Measurements from ENCODE around the gene CENATAC. TPM values are rescaled to one million over a fixed set of nuclear protein-coding genes. Genes with fewer than 3 reads are reported as not detected.

The CENATAC gene
- total and polyA plus RNA-seq, 2 donors (not counting 1 experiment from before 2014, with no cell fraction given): 50.1 to 122 TPM

GRCh38 chr11:119065369-119065768 lies 67.4 kb downstream of the CENATAC start:
- no peak overlapping the region for H3K4me2 ChIP-seq (replicated peaks; ENCODE audit: low read depth, low read length, poor library complexity, severe bottlenecking)
- no peak overlapping the region for H2AFZ ChIP-seq (ENCODE audit: insufficient read depth, low read depth, low read length, poor library complexity, severe bottlenecking)
- DNase-seq (peak; percentile 55), ATAC-seq (ENCODE audit: low read depth) (no peak)
- Mint-ChIP-seq H3K27me3 (no peaks in the 10 kb centered on the region), H3K9me3 (ENCODE audit: insufficient read depth) (no peaks in the 10 kb centered on the region), H3K4me1 (peaks cover 38% of the 10 kb centered on the region), H3K27ac (peak overlapping the region; percentile 73), H3K4me3 (peak overlapping the region; percentile 30)
- intact Hi-C loops (cut with micrococcal nuclease): no loop called here
- peaks cover 15 to 28% of the 10 kb centered on the region in 2 donors for H3K4me1 ChIP-seq (ENCODE audit: control insufficient read depth in 2 of 2, insufficient read depth in 2 of 2, low read length in 2 of 2)
- H3K4me3 ChIP-seq (ENCODE audit: control extremely low read depth in 1 of 5, extremely low read depth in 1 of 5, insufficient read depth in 1 of 5, low read depth in 2 of 5, low read length in 4 of 5): no peak overlapping the region
- H3K9ac ChIP-seq (ENCODE audit: low read length): no peak overlapping the region
- no peak overlapping the region for H3K27ac ChIP-seq (ENCODE audit: low read length in 2 of 2)
- 84% methylated on average over 4 of the region's 4 CpGs for WGBS (ENCODE audit: insufficient coverage)
- ChIA-PET CTCF (interaction anchor here (1.8 kb wide), 1 partner anchor 131 kb away, joined by 7 read pairs; no protein-coding TSS in a partner anchor), POLR2A (no interaction called here)
- H3K27me3 ChIP-seq (replicated peaks in 1 of 4; ENCODE audit: control extremely low read depth in 1 of 4, control insufficient read depth in 3 of 4, insufficient read depth in 4 of 4, low read length in 3 of 4): no peaks in the 10 kb centered on the region
- H3K36me3 ChIP-seq (replicated peaks in 1 of 2; ENCODE audit: control extremely low read depth in 1 of 2, control insufficient read depth in 1 of 2, extremely low read depth in 1 of 2, insufficient read depth in 2 of 2, low read length in 1 of 2): peaks cover 5 to 11% of the 10 kb centered on the region in 2 experiments
- no peaks in the 10 kb centered on the region for H4K20me1 ChIP-seq (ENCODE audit: control insufficient read depth, insufficient read depth, low read length, poor library complexity, severe bottlenecking)
- H3K9me3 ChIP-seq (ENCODE audit: control extremely low read depth in 1 of 3, control insufficient read depth in 2 of 3, insufficient read depth in 1 of 3, low read length in 2 of 3): no peaks in the 10 kb centered on the region
- peaks cover 87% of the 10 kb centered on the region for H3K79me2 ChIP-seq (ENCODE audit: control insufficient read depth, insufficient read depth, low read length)
- TF ChIP-seq CTCF (IDR thresholded peaks at IDR 0.05) (peak; percentile 46), EZH2 (IDR thresholded peaks at IDR 0.05; ENCODE audit: borderline replicate concordance, insufficient read depth, low read depth, low read length, poor library complexity, severe bottlenecking) (no peak)

Small RNA genes lying within 50 kb of the gene (small RNA-seq; reads per million reads assigned to genes)
- gene AP003392.2 (ENCODE audit: insufficient read length, low read depth, low replicate concordance): not detected
- not detected for gene RF00017 (ENCODE audit: insufficient read length, low read depth, low replicate concordance)
- not detected for gene RF00019 (ENCODE audit: insufficient read length, low read depth, low replicate concordance)

Other genes with a start within 250 kb of the CENATAC start
- 255 and 256 TPM in 2 replicates for gene DDX6, start 207.0 kb upstream of the CENATAC start, total RNA-seq
- 36.7 and 81.0 TPM in 2 replicates for gene DDX6, start 207.0 kb upstream of the CENATAC start, polyA plus RNA-seq
- 108 and 111 TPM in 2 replicates for gene CXCR5, start 114.2 kb upstream of the CENATAC start, total RNA-seq
- 125 and 163 TPM in 2 replicates for gene CXCR5, start 114.2 kb upstream of the CENATAC start, polyA plus RNA-seq
- gene BCL9L, start 72.2 kb upstream of the CENATAC start, total RNA-seq: 40.8 and 44.0 TPM in 2 replicates
- gene BCL9L, start 72.2 kb upstream of the CENATAC start, polyA plus RNA-seq: 12.6 and 15.1 TPM in 2 replicates
- gene UPK2, start 41.8 kb upstream of the CENATAC start, total RNA-seq: not detected in 2 replicates
- gene UPK2, start 41.8 kb upstream of the CENATAC start, polyA plus RNA-seq: 0.40 and 0.43 TPM in 2 replicates
- not detected in 2 replicates for gene FOXR1, start 26.4 kb upstream of the CENATAC start, total RNA-seq
- gene FOXR1, start 26.4 kb upstream of the CENATAC start, polyA plus RNA-seq: not detected in 2 replicates
- 1,713 and 1,823 TPM in 2 replicates for gene RPS25, start 20.2 kb downstream of the CENATAC start, total RNA-seq
- 1,827 and 2,003 TPM in 2 replicates for gene RPS25, start 20.2 kb downstream of the CENATAC start, polyA plus RNA-seq
- 61.5 and 64.5 TPM in 2 replicates for gene TRAPPC4, start 20.6 kb downstream of the CENATAC start, total RNA-seq
- 61.4 and 83.5 TPM in 2 replicates for gene TRAPPC4, start 20.6 kb downstream of the CENATAC start, polyA plus RNA-seq
- gene SLC37A4, start 32.7 kb downstream of the CENATAC start, total RNA-seq: 13.2 and 14.3 TPM in 2 replicates
- 23.5 and 26.3 TPM in 2 replicates for gene SLC37A4, start 32.7 kb downstream of the CENATAC start, polyA plus RNA-seq
- 46.2 and 48.7 TPM in 2 replicates for gene HYOU1, start 59.1 kb downstream of the CENATAC start, total RNA-seq
- gene HYOU1, start 59.1 kb downstream of the CENATAC start, polyA plus RNA-seq: 38.5 and 64.4 TPM in 2 replicates
- gene VPS11, start 69.7 kb downstream of the CENATAC start, total RNA-seq: 64.7 and 71.1 TPM in 2 replicates
- 31.6 and 35.7 TPM in 2 replicates for gene VPS11, start 69.7 kb downstream of the CENATAC start, polyA plus RNA-seq
- 7.6 and 9.2 TPM in 2 replicates for gene HMBS, start 86.7 kb downstream of the CENATAC start, total RNA-seq
- gene HMBS, start 86.7 kb downstream of the CENATAC start, polyA plus RNA-seq: 17.7 and 18.2 TPM in 2 replicates
- 34.5 and 38.3 TPM in 2 replicates for gene DPAGT1, start 103.7 kb downstream of the CENATAC start, total RNA-seq
- gene DPAGT1, start 103.7 kb downstream of the CENATAC start, polyA plus RNA-seq: 60.3 and 64.3 TPM in 2 replicates
- 9.5 and 13.8 TPM in 2 replicates for gene C2CD2L, start 109.2 kb downstream of the CENATAC start, total RNA-seq
- gene C2CD2L, start 109.2 kb downstream of the CENATAC start, polyA plus RNA-seq: 14.1 and 17.0 TPM in 2 replicates
- 78.7 and 84.6 TPM in 2 replicates for gene HINFP, start 123.4 kb downstream of the CENATAC start, total RNA-seq
- gene HINFP, start 123.4 kb downstream of the CENATAC start, polyA plus RNA-seq: 51.5 and 60.6 TPM in 2 replicates
- gene ABCG4, start 150.9 kb downstream of the CENATAC start, total RNA-seq: not detected in 2 replicates
- gene ABCG4, start 150.9 kb downstream of the CENATAC start, polyA plus RNA-seq: not detected in 2 replicates
- 9.6 and 10.4 TPM in 2 replicates for gene NLRX1, start 170.6 kb downstream of the CENATAC start, total RNA-seq
- gene NLRX1, start 170.6 kb downstream of the CENATAC start, polyA plus RNA-seq: 4.5 and 6.3 TPM in 2 replicates
- 0.22 and 0.76 TPM in 2 replicates for gene NHERF4, start 187.3 kb downstream of the CENATAC start, total RNA-seq
- 0.61 TPM in 1 of 2 replicates, not detected in the other for gene NHERF4, start 187.3 kb downstream of the CENATAC start, polyA plus RNA-seq
- gene CBL, start 208.2 kb downstream of the CENATAC start, total RNA-seq: 35.2 and 38.7 TPM in 2 replicates
- gene CBL, start 208.2 kb downstream of the CENATAC start, polyA plus RNA-seq: 11.7 and 12.5 TPM in 2 replicates

Data from B cell (primary cell).